Femur (tissue), 1 donor: ENCODE data around the gene RET.

Experiments used
- DNase-seq: peaks from one replicate; pipeline ENCODE4 v3.0.0-alpha.2; 2017

RET gene

GRCh38 chr10:43044961-43045621, 31.8 kb upstream of the RET start:
- DNase-seq = no peak

DNA sequence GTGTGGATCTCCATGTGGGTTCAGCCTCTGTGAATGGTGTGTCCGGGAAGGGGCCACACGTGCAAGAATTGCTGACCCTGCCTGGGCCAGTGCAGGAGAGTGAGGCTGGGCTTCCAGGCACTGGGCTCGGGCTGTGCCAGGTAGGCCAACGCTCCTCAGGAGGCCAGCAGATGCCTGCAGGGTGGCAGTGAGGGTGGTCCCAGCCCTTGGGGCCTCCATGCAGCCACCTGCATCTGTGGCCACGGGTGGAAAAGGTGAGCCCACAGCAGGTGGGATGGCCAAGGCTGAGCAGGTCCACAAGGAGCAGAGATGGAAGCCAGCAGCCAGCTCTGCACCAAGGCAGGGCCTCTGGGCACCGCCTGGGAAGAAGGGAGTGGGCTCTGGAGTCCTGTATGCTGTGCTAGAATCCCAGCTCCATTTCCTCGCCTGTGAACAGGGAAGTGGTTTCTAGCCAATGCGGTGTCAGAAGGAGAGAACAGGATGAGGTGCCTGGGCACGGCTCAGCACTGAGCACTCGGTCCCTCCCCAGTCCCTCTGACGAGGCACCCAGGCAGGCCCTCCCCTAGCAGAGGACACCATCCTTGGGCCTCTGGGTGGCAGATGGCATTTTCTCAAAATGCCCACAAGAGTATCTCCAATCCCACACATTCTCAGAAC, 31.1 kb upstream of the RET start:
- peak; percentile 2 for DNase-seq

DNA sequence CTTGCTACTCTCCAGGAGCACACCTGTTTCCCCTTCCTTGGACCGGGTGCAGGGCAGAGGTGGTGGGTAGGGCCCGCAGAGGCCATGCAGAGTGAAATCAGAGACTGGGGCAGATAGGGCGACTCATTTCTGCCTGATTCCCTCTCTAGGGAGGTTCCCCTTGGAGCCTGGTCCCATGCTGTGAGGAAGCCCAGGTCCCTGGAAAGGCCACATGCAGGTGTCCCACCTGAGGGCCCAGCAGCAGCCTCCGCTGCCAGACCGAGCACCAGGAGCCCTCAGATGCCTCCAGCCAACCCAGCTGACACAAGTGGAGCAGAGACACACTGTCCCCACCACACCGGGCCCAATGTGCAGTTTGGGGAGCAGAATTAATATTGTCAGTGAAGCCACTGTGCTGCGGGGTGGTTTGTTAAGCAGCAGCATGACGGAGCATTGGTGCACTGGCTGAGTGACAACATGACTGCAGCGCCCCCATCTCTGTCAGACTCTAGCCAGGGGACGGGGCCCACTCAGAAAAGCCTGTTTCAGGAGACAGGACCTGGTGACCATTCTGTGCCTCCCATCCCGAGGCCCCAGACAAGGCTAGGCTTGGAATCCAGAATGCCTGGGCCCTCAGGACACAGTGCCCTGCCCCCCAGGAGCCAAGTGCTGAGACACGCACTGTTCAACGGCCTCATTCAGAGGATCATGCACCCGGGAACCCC, 30.4 kb upstream of the RET start:
- peak; percentile 3 for DNase-seq

DNA sequence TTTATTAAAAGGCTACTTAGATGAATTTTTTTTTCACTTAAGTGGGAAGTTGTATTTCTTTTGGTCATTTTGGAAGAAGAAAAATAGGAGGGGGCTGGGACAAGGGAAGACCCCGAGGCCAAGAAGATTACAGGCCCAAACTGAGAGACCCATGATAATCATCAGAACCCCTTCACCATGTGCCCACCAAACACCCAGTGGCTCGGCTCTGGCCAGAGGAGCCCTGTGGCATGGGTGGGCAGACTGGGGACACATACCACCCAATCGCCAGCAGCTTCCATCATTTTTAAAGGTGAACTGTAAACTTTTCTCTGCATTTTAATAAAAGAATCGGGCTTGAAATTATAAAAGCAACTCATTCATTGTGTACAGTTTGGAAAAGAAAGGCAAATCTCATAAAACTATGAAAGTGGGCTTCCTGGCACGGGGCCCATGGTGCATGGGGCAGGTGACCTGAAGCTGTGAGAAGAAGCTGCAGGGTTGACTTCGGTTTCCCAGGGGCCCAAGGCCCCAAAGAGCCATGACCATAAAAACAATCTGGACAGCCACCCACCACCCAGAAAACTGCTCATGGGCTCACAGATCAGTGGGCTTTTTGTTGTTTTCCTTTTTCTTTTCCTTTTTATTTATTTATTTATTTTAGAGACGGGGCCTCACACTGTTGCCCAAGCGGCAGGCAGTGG, 29.4 kb upstream of the RET start:
- peak; percentile 4 for DNase-seq

DNA sequence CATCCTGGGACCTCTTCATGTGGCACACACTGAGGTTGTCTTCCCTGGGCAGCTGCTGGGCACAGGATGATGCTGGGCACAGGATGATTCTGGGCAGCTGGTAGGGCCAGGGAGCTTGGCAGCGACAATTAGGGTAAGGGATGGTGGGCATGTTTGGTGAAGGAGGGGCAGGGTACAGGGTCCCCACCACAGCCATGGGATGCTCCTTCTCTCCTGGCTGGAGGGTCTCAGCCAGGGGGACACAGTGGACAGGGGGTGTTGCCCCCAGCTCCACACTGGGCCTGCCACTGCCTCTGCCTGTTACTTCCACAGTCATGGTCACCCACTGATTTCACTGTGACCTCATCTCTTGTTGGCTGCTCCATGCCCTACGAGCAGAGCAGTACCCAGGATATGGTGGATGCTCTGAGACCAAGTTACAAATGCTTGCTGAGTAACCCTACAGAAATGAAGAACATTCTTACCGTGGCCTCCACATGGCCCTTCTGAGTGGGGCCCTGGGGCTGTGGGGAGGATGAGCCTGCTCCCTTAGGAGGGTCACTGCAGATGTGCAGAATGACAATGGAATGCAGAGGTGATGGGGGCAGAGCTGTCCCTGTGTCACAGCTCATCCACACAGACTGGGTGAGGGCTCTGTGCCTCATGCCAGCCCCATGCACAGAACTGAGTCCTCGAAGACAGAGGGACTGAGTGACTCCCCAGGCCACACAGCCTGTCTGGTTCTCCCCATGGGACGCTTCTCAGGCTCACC, 28.4 kb upstream of the RET start:
- DNase-seq = peak; percentile 9

- peak; percentile 6 for DNase-seq
Measured at GRCh38 chr10:43049081-43049551, 27.8 kb upstream of the RET start.

DNA sequence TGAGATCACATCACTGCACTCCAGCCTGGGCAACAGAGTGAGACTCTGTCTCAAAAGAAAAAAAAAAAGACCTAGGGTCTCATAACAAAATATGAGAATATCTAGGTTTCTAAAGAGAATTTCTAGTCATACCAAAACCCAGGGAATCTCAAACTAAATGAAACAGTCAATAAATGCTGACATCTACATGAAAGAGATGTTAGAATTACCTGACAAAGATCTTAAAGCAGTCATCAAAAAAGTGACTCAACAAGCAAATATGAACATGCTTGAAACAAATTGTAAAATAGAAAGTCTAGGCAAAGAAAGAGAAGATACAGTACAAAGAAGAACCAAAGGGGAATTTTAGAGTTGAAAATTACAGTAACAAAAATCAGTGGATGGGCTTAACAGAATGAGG, 26.9 kb upstream of the RET start:
- DNase-seq = no peak

- no peak for DNase-seq
Measured at GRCh38 chr10:43053825-43054224, 23.0 kb upstream of the RET start.

GRCh38 chr10:43054593-43054992, 22.3 kb upstream of the RET start:
- peak; percentile 3 for DNase-seq

- no peak for DNase-seq
Measured at GRCh38 chr10:43055217-43055616, 21.7 kb upstream of the RET start.

GRCh38 chr10:43055991-43056567, 20.8 kb upstream of the RET start:
- peak; percentile 14 for DNase-seq

GRCh38 chr10:43056568-43057011, 20.3 kb upstream of the RET start:
- peak; percentile 3 for DNase-seq

DNA sequence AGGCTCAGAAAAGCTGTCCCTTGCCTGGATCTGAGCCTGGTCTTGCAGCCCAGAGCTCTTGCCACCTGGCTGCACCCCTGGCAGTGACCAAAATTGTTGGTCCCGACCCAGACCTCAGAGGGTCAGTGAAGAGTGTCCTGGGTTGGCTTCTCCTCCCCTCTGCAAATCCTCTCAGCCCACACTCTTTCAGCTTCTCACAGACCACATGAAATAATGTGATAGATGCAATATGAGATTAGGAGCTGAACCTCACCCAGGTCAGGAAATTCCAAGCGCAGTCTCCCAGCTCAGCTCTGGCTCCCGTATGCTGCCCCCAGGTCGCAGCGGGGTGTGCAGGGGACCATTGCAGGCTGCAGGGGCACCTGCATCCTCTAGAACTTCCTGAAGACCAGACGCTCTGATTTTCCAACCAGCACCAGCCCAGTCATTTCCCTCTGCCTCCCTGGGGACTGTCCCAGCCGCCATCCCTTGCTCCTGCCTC, 19.6 kb upstream of the RET start:
- peak; percentile 8 for DNase-seq

GRCh38 chr10:43057831-43058340, 19.0 kb upstream of the RET start:
- DNase-seq = no peak

GRCh38 chr10:43058716-43059335, 18.0 kb upstream of the RET start:
- DNase-seq = no peak

DNA sequence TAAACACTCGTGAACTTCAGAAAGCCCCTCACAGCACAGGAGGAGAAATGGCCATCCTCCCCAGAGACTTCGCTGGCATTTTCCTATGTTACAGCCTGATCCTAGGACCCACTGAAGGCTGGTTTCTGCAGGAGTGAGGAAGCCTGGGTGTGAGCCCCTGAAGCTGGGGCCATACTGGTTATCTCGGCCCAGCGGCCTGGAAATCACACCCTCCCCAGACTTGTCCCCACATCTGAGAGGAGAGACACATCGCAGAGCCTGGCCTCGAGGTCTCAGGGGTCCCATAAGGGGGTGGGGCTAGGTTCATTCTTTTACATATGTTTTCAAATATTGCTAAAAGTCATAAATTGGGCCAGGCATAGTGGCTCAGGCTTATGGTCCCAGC, 17.5 kb upstream of the RET start:
- no peak for DNase-seq

DNA sequence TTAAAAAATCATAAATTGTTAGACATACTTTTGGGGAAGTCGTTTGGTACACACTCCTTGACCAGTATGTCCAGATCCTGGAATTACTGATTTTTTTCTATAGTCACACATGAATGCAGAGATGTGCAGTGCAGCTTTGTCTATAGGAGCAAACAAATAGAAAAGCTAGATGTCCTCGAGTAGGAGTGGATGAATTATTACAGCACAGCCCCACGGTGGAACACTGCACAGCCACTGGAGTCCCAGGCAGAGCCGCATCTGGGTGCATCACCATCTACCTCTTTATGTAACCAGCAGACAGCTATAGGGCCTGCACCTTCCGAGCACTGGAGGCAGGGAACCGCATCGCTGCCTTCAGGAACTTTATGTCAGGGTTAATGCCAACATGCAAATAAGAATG, 17.0 kb upstream of the RET start:
- no peak for DNase-seq

DNA sequence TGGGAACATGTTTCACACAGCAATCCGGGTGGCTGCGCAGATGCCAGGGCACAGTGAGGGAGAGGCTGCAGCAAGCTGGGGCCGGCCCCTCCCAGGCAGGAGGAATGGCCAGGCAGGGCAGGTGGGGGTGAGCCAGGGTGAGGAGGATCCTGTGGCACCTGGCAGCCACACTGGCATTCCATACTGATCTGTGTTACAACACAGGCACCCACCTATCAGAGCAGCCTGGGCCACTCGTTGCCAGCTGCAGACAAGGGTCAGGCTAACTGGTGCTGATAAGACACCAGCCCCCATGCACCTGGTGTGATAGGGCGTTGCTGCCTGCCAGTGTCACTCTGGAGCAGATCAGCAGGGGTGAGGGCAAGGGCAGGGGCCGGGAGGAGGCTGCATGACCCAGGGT, 16.6 kb upstream of the RET start:
- no peak for DNase-seq

- no peak for DNase-seq
Measured at GRCh38 chr10:43061331-43061730, 15.5 kb upstream of the RET start.

DNA sequence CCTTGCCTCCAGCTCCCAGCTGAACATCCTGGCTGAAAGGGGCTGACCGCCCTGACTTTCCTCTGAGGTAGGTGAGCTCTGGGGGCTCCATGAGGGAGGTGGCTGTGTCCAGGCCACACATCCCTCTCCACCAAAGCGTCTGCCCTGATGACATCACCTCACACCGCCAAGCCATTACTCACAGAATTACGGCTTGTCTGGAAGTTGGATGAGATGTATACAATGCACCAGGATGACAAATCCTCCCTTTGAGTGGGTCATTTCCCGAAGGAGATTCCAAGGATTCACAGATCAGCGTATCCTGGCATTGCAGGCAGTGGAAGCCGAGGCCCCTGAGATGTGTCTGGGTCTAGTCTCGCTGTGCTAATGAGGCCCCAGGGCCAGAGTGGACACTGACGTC, 15.1 kb upstream of the RET start:
- DNase-seq = no peak

GRCh38 chr10:43062402-43063160, 14.3 kb upstream of the RET start:
- no peak for DNase-seq
